Lower leg skin (tissue), 3 donors: ENCODE data around the gene TSSC4.

Experiments
- POLR2A ChIP-seq, 2 donors: fragments of 450-650 bp; IDR thresholded peaks; one replicate each; pipeline ENCODE4 v1.6.1; 2016 to 2017; ENCODE audit warnings: antibody characterized with exemption in 2 of 2, mild to moderate bottlenecking in 1 of 2, moderate library complexity in 1 of 2
- TF ChIP-seq, protein P1 (sequence below), 3 donors: fragments of 450-650 bp; IDR thresholded peaks; one replicate each; pipeline ENCODE4 v1.5.1; 2016; ENCODE audit warnings: antibody characterized with exemption in 3 of 3, mild to moderate bottlenecking in 3 of 3, moderate library complexity in 2 of 3

DNA sequence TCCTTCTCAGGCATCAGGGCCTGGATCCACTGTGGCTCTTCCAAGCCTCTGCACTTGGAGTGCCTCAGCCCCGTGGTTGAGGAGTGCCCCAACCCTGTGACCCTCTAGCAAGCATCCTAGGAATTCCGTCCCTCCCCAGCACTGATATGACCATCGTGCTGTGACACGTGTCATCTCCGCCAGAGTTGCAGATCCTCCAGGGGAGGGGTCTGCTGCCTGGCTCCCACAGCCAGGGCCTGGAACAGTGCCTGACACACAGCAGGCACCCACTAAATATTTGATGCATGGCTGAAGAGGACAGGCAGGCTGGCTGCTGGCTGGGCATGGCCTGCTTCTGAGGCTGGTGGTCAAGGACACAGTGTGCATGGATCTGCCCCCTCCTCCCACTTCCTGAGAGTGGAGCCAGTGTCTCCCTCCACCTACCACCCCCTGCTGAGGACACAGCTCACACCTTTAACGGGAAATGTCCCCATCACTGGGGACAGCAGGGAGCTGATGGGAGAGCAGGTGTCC, 25.2 kb upstream of the TSSC4 start:
- TF ChIP-seq POLR2A (IDR thresholded peaks at IDR 0.05), result no peak
- TF ChIP-seq, protein P1, sequence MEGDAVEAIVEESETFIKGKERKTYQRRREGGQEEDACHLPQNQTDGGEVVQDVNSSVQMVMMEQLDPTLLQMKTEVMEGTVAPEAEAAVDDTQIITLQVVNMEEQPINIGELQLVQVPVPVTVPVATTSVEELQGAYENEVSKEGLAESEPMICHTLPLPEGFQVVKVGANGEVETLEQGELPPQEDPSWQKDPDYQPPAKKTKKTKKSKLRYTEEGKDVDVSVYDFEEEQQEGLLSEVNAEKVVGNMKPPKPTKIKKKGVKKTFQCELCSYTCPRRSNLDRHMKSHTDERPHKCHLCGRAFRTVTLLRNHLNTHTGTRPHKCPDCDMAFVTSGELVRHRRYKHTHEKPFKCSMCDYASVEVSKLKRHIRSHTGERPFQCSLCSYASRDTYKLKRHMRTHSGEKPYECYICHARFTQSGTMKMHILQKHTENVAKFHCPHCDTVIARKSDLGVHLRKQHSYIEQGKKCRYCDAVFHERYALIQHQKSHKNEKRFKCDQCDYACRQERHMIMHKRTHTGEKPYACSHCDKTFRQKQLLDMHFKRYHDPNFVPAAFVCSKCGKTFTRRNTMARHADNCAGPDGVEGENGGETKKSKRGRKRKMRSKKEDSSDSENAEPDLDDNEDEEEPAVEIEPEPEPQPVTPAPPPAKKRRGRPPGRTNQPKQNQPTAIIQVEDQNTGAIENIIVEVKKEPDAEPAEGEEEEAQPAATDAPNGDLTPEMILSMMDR (IDR thresholded peaks at IDR 0.05), result no peak
